ENCODE measurements around the gene CNOT1. TPM values are rescaled to one million over a fixed set of nuclear protein-coding genes. Genes with fewer than 3 reads are reported as not detected.
A peak's percentile ranks its signal among the peaks of the same experiment; 100 is the strongest.

Gene CNOT1
- total RNA-seq, 1 donor, result 136 TPM

- peak; percentile 37 for DNase-seq (ENCODE audit: low read depth)
- H3K4me3 ChIP-seq (ENCODE audit: low read depth, low read length), result no peak overlapping the region
- no peak for TF ChIP-seq CTCF (IDR thresholded peaks at IDR 0.05; ENCODE audit: insufficient read depth, low read length)
Observed at GRCh38 chr16:58651965-58652348, 22.3 kb upstream of the CNOT1 start.

DNA sequence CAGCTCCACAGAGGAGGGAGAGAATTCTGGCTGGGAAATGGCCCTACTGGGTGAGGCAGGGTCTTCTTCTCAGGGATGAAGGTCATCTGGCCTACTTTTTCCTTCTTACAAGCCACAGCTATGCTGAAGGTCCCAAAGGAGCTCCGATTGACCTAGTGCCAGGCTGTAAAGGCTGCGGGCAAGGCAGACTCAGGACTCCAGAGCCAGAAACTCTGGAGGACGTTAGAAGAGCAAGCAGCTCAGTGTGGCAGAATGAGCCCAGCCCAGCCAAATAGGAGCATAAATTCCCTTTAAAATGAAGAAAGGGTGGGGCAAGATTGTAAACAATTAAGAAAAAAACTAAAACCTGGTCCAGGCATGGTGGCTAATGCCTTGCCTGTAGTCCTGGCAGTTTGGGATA lies 20.1 kb upstream of the CNOT1 start:
- peak; percentile 9 for DNase-seq (ENCODE audit: low read depth)
- TF ChIP-seq CTCF (IDR thresholded peaks at IDR 0.05; ENCODE audit: insufficient read depth, low read length), result no peak

DNA sequence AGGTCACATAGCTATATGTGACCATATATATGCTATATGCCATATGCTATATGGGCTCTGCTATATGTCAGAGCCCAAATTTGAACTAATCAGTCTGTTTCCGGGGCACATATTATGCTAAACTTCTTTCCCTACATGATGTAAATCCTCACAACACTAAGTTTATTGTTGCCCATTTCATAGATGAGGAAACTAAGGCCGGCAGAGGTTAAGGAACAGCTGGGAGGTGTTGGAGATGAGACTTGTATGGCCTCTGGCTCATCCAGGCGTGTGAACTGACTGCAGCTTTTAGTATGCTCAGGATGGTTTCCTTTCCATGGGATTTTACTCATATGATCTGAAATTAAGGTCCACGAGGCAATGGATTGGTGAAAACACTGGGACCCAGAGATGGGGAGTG lies 17.5 kb upstream of the CNOT1 start:
- no peak for TF ChIP-seq CTCF (IDR thresholded peaks at IDR 0.05; ENCODE audit: insufficient read depth, low read length)
- no peak overlapping the region for H3K4me3 ChIP-seq (ENCODE audit: low read depth, low read length)
- DNase-seq (ENCODE audit: low read depth), result no peak

More for the DNA sequence above, 20.1 kb upstream of the CNOT1 start:
- no peak overlapping the region for H3K4me3 ChIP-seq (ENCODE audit: low read depth, low read length)

- no peak for TF ChIP-seq CTCF (IDR thresholded peaks at IDR 0.05; ENCODE audit: insufficient read depth, low read length)
- DNase-seq (ENCODE audit: low read depth), result no peak
- no peak overlapping the region for H3K4me3 ChIP-seq (ENCODE audit: low read depth, low read length)
Observed at GRCh38 chr16:58644765-58645487, 15.3 kb upstream of the CNOT1 start.

DNA sequence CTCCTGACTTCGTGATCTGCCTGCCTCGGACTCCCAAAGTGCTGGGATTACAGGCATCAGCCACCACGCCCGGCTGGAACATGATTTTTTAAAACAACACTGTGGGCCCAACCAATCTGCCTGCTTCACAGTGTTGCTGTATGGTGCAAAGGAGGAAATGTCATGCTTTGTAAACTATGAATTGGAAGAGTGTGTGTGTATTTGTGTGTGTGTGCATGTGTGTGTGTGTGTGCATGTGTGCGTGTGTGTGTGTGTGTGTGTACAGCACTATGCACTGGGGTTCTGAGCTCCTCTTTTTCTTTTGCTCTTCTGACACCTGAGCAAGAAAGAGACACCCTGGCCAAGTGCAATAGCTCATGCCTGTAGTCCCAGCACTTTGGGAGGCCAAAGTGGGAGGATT lies 14.5 kb upstream of the CNOT1 start:
- TF ChIP-seq CTCF (IDR thresholded peaks at IDR 0.05; ENCODE audit: insufficient read depth, low read length), result no peak
- no peak overlapping the region for H3K4me3 ChIP-seq (ENCODE audit: low read depth, low read length)
- no peak for DNase-seq (ENCODE audit: low read depth)

GRCh38 chr16:58640949-58641348 lies 11.3 kb upstream of the CNOT1 start:
- TF ChIP-seq CTCF (IDR thresholded peaks at IDR 0.05; ENCODE audit: insufficient read depth, low read length), result no peak
- no peak overlapping the region for H3K4me3 ChIP-seq (ENCODE audit: low read depth, low read length)
- DNase-seq (ENCODE audit: low read depth), result no peak

DNA sequence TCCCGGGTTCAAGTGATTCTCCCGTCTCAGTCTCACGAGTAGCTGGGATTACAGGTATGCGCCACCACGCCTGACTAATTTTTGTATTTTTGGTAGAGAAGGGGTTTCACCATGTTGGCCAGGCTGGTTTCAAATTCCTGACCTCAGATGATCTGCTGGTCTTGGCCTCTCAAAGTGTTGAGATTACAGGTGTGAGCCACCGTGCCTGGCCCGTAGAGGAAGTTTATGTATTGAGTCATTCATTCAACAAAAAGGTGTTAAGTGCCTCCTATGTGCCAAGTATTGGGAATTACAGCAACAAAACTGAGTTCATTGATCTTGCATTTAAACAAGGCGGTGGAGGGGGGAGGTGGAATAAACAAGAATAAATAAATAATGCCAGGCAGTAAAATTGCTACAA lies 10.2 kb upstream of the CNOT1 start:
- no peak for DNase-seq (ENCODE audit: low read depth)
- TF ChIP-seq CTCF (IDR thresholded peaks at IDR 0.05; ENCODE audit: insufficient read depth, low read length), result no peak
- H3K4me3 ChIP-seq (ENCODE audit: low read depth, low read length), result no peak overlapping the region
